ENCODE results near the gene SPHK1. TPM values are rescaled to one million over a fixed set of nuclear protein-coding genes. Genes with fewer than 3 reads are reported as not detected.

Gene SPHK1
- total RNA-seq, 1 experiment from 2014 or later = 7.7 TPM

- intact Hi-C loops (cut with micrococcal nuclease; ENCODE audit: unreplicated experiment) = no loop called here
- H3K27me3 Mint-ChIP-seq (ENCODE audit: insufficient read depth, unreplicated experiment) = no peaks in the 10 kb centered on the region
- no peaks in the 10 kb centered on the region for H3K4me1 Mint-ChIP-seq (ENCODE audit: low read depth, unreplicated experiment)
Measured at GRCh38 chr17:76337413-76337777, 47.0 kb upstream of the SPHK1 start.

GRCh38 chr17:76341301-76341700, 43.1 kb upstream of the SPHK1 start:
- POLR2A ChIA-PET = no interaction called here
- CTCF ChIA-PET = interaction anchor here (0.9 kb wide), 1 partner anchor 61 kb away, joined by 4 read pairs; no protein-coding TSS in a partner anchor

More at GRCh38 chr17:76337413-76337777, 47.0 kb upstream of the SPHK1 start:
- Mint-ChIP-seq H3K9me3 (ENCODE audit: unreplicated experiment) (no peaks in the 10 kb centered on the region), H3K36me3 (ENCODE audit: insufficient read depth, unreplicated experiment) (peaks cover 22% of the 10 kb centered on the region), H3K27ac (ENCODE audit: unreplicated experiment) (no peak overlapping the region), H3K4me3 (ENCODE audit: unreplicated experiment) (no peak overlapping the region)
- no peak for DNase-seq
- Histone ChIP-seq H3K9me3 (no peaks in the 10 kb centered on the region), H3K4me1 (no peaks in the 10 kb centered on the region), H3K27me3 (replicated peaks; ENCODE audit: control insufficient read depth, insufficient read depth, low read length) (no peaks in the 10 kb centered on the region), H3K4me3 (ENCODE audit: low read depth, low read length) (no peak overlapping the region), H3K36me3 (ENCODE audit: control insufficient read depth, insufficient read depth, low read length) (no peaks in the 10 kb centered on the region)
- BruUV-seq (replicated peaks) = no TSS peak
- TF ChIP-seq CTCF (IDR thresholded peaks at IDR 0.05; ENCODE audit: insufficient read depth in 1 of 2, low read depth in 1 of 2, low read length in 1 of 2, severe bottlenecking in 1 of 2, unreplicated experiment in 1 of 2) = no peak
- ChIA-PET CTCF (no interaction called here), POLR2A (no interaction called here)

GRCh38 chr17:76343106-76343505, 41.3 kb upstream of the SPHK1 start:
- H3K9me3 ChIP-seq = no peaks in the 10 kb centered on the region
- no peak for DNase-seq
- no peaks in the 10 kb centered on the region for H3K4me1 ChIP-seq
- H3K27me3 ChIP-seq (replicated peaks; ENCODE audit: control insufficient read depth, insufficient read depth, low read length) = no peaks in the 10 kb centered on the region
- H3K36me3 ChIP-seq (ENCODE audit: control insufficient read depth, insufficient read depth, low read length) = peaks cover 1% of the 10 kb centered on the region
- CTCF ChIA-PET = no interaction called here
- TF ChIP-seq CTCF (IDR thresholded peaks at IDR 0.05; ENCODE audit: insufficient read depth in 1 of 2, low read depth in 1 of 2, low read length in 1 of 2, severe bottlenecking in 1 of 2, unreplicated experiment in 1 of 2) = no peak
- H3K36me3 Mint-ChIP-seq (ENCODE audit: insufficient read depth, unreplicated experiment) = peaks cover 56% of the 10 kb centered on the region
- H3K27ac Mint-ChIP-seq (ENCODE audit: unreplicated experiment) = no peak overlapping the region
- H3K4me1 Mint-ChIP-seq (ENCODE audit: low read depth, unreplicated experiment) = no peaks in the 10 kb centered on the region
- H3K9me3 Mint-ChIP-seq (ENCODE audit: unreplicated experiment) = no peaks in the 10 kb centered on the region
- no peak overlapping the region for H3K4me3 Mint-ChIP-seq (ENCODE audit: unreplicated experiment)
- no peak overlapping the region for H3K4me3 ChIP-seq (ENCODE audit: low read depth, low read length)
- POLR2A ChIA-PET = interaction anchor here (0.5 kb wide), 1 partner anchor 394 kb away, joined by 3 read pairs; no protein-coding TSS in a partner anchor
- BruUV-seq (replicated peaks) = no TSS peak
- intact Hi-C loops (cut with micrococcal nuclease; ENCODE audit: unreplicated experiment) = no loop called here
- no peaks in the 10 kb centered on the region for H3K27me3 Mint-ChIP-seq (ENCODE audit: insufficient read depth, unreplicated experiment)

More at GRCh38 chr17:76341301-76341700, 43.1 kb upstream of the SPHK1 start:
- Histone ChIP-seq H3K4me3 (ENCODE audit: low read depth, low read length) (no peak overlapping the region), H3K4me1 (no peaks in the 10 kb centered on the region), H3K9me3 (no peaks in the 10 kb centered on the region), H3K27me3 (replicated peaks; ENCODE audit: control insufficient read depth, insufficient read depth, low read length) (no peaks in the 10 kb centered on the region), H3K36me3 (ENCODE audit: control insufficient read depth, insufficient read depth, low read length) (no peaks in the 10 kb centered on the region; the same call in 1 of the 2 replicates)
- H3K27ac Mint-ChIP-seq (ENCODE audit: unreplicated experiment) = no peak overlapping the region
- intact Hi-C loops (cut with micrococcal nuclease; ENCODE audit: unreplicated experiment) = loop anchor here (1.0 kb wide), 1 partner anchor 12 kb away; the partner anchor contains the start of gene PRPSAP1
- DNase-seq = no peak
- TF ChIP-seq CTCF (IDR thresholded peaks at IDR 0.05; ENCODE audit: insufficient read depth in 1 of 2, low read depth in 1 of 2, low read length in 1 of 2, severe bottlenecking in 1 of 2, unreplicated experiment in 1 of 2) = no peak
- H3K27me3 Mint-ChIP-seq (ENCODE audit: insufficient read depth, unreplicated experiment) = no peaks in the 10 kb centered on the region
- peaks cover 38% of the 10 kb centered on the region for H3K36me3 Mint-ChIP-seq (ENCODE audit: insufficient read depth, unreplicated experiment)
- H3K4me1 Mint-ChIP-seq (ENCODE audit: low read depth, unreplicated experiment) = no peaks in the 10 kb centered on the region
- no peaks in the 10 kb centered on the region for H3K9me3 Mint-ChIP-seq (ENCODE audit: unreplicated experiment)
- no peak overlapping the region for H3K4me3 Mint-ChIP-seq (ENCODE audit: unreplicated experiment)
- no TSS peak for BruUV-seq (replicated peaks)
